Lower lobe of right lung (tissue), 2 donors: ENCODE measurements around the gene PATL1. TPM values are rescaled to one million over a fixed set of nuclear protein-coding genes. Genes with fewer than 3 reads are reported as not detected.

Source experiments
- ATAC-seq, 2 donors: fragments of 200-7000 bp; cut with Tn5 transposase; one replicate each; pipeline ENCODE4 v1.9.1; 2020 to 2022; ENCODE audit warnings: mild to moderate bottlenecking in 2 of 2, moderate library complexity in 2 of 2
- DNase-seq: peaks from one replicate; pipeline ENCODE4 v3.0.0-alpha.2; 2020
- H3K27ac ChIP-seq: fragments of 200-600 bp; one replicate; pipeline ENCODE4 v1.8.0; 2022
- H3K27me3 ChIP-seq: fragments of 200-600 bp; one replicate; pipeline ENCODE4 v1.8.0; 2022; ENCODE audit warnings: low read depth
- H3K36me3 ChIP-seq: fragments of 200-600 bp; one replicate; pipeline ENCODE4 v1.8.0; 2022; ENCODE audit warnings: mild to moderate bottlenecking
- H3K4me1 ChIP-seq: fragments of 200-600 bp; one replicate; pipeline ENCODE4 v1.8.0; 2022
- H3K4me3 ChIP-seq: fragments of 200-600 bp; one replicate; pipeline ENCODE4 v1.8.0; 2022; ENCODE audit warnings: mild to moderate bottlenecking
- H3K9me3 ChIP-seq: fragments of 200-600 bp; one replicate; pipeline ENCODE4 v1.8.0; 2022
- CTCF ChIP-seq: fragments of 200-600 bp; IDR thresholded peaks from one replicate; pipeline ENCODE4 v1.8.0; 2022; ENCODE audit warnings: antibody characterized with exemption, mild to moderate bottlenecking
- intact Hi-C: fragments of 100-400 bp; cut with DNase I; formaldehyde crosslinking; loops from one replicate; pipeline ENCODE4 v1.11.0; 2022
- total RNA-seq: library from RNA; stranded (reverse); fragmentation: NEBNext Ultra II Directional; extraction: Animal tissue kit (Norgen Biotek cat#: 25700); gene quantifications from one replicate; pipeline ENCODE4 v1.2.1, GENCODE V29; 2021
- donor health status: DM: no; HTN: yes; CAD: no; lungs with severe emphysema.

PATL1 gene
- total RNA-seq, 1 donor from 2014 or later: 38.2 TPM

DNA sequence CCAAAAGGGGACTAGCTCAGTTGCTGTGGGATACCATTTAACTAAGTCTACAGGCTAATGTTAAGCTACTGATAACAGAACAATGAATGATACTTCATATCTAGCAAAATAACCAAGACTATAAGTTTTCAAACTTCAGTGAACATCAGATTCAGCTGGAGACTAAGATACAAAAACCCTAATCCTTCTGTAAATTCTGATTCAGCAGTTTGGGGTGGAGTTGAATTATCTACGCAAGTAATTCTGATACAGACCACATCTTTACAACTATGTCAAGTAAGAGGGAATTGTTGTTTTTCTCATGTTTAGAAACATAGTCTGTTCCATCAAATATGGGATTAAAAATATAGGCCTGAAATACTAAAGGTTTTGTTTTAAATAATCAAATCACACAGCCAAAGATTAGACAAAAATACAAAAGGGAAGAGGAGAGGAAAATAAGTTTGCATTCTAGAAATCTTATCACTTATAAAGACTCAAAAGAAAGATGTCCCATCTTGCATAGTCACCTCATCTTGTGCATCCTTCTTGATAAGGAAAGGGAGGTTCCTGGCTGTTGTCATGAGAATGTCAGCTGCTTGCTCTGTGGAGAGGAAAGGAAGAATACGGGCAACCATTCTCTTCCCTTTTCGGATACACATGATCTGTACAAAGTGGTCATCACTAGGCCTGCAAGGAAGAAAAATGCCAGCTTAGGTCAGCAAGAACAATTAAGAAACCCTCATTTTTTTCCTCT is 21.4 kb downstream of the PATL1 start:
- no peaks in the 10 kb centered on the region for H3K27me3 ChIP-seq
- H3K9me3 ChIP-seq: no peaks in the 10 kb centered on the region
- no peak for DNase-seq
- no peak overlapping the region for H3K4me3 ChIP-seq
- H3K4me1 ChIP-seq: no peaks in the 10 kb centered on the region
- peaks cover 97% of the 10 kb centered on the region for H3K36me3 ChIP-seq
- intact Hi-C loops: no loop called here
- no peak for TF ChIP-seq CTCF
- ATAC-seq: no peak
- H3K27ac ChIP-seq: no peak overlapping the region

- intact Hi-C loops: no loop called here
- TF ChIP-seq CTCF: no peak
- H3K27ac ChIP-seq: no peak overlapping the region
Measured at GRCh38 chr11:59644528-59644927, 24.3 kb downstream of the PATL1 start.

GRCh38 chr11:59643390-59643789 is 25.4 kb downstream of the PATL1 start:
- H3K9me3 ChIP-seq: no peaks in the 10 kb centered on the region
- H3K27ac ChIP-seq: no peak overlapping the region
- DNase-seq (no peak), ATAC-seq (no peak)
- H3K4me1 ChIP-seq: no peaks in the 10 kb centered on the region
- intact Hi-C loops: no loop called here
- H3K4me3 ChIP-seq: no peak overlapping the region
- no peak for TF ChIP-seq CTCF
- H3K27me3 ChIP-seq: no peaks in the 10 kb centered on the region
- H3K36me3 ChIP-seq: peaks cover 97% of the 10 kb centered on the region

More at GRCh38 chr11:59644528-59644927, 24.3 kb downstream of the PATL1 start:
- H3K4me3 ChIP-seq: no peak overlapping the region
- ATAC-seq: no peak
- no peaks in the 10 kb centered on the region for H3K27me3 ChIP-seq
- DNase-seq: no peak
- H3K9me3 ChIP-seq: no peaks in the 10 kb centered on the region
- no peaks in the 10 kb centered on the region for H3K4me1 ChIP-seq
- H3K36me3 ChIP-seq: peaks cover 97% of the 10 kb centered on the region

GRCh38 chr11:59641156-59641555 is 27.7 kb downstream of the PATL1 start:
- DNase-seq (no peak), ATAC-seq (no peak)
- intact Hi-C loops: no loop called here
- H3K9me3 ChIP-seq: no peaks in the 10 kb centered on the region
- H3K27me3 ChIP-seq: no peaks in the 10 kb centered on the region
- H3K4me1 ChIP-seq: no peaks in the 10 kb centered on the region
- no peak for TF ChIP-seq CTCF
- H3K36me3 ChIP-seq: peaks cover 97% of the 10 kb centered on the region
- H3K4me3 ChIP-seq: no peak overlapping the region
- H3K27ac ChIP-seq: no peak overlapping the region

DNA sequence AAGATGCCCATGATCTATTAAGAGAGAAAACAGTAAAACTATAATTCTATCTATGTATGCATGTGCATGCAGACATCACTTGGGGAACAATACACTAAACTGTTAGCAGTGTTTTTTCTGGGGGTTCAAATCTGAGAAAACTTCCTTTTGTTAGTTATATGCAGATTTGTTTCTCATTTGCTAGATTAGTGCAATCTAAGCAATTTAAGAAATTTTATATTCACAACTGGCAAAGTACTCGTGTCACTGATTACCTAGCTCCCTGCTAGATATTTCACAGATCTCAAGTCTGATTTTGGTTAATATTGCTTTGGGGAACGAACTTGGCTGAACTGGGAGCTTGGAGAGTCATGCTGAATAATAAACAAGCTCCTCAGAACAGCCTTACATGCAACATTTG is 38.3 kb downstream of the PATL1 start:
- DNase-seq (no peak), ATAC-seq (no peak)
- TF ChIP-seq CTCF: no peak
- no peaks in the 10 kb centered on the region for H3K4me1 ChIP-seq
- H3K27ac ChIP-seq: no peak overlapping the region
- H3K9me3 ChIP-seq: no peaks in the 10 kb centered on the region
- peaks cover 17% of the 10 kb centered on the region for H3K36me3 ChIP-seq
- no peaks in the 10 kb centered on the region for H3K27me3 ChIP-seq
- intact Hi-C loops: no loop called here
- no peak overlapping the region for H3K4me3 ChIP-seq
